Neuron (in vitro differentiated cells): ENCODE data around the gene FZD4.

ENCODE experiments used
- H2AFZ ChIP-seq: one replicate; pipeline ENCODE4 v1.6.1; 2013; ENCODE audit warnings: low read depth, mild to moderate bottlenecking, inconsistent platforms, low read length, moderate library complexity
- H3K27me3 ChIP-seq: one replicate; pipeline ENCODE4 v1.6.1; 2013; ENCODE audit warnings: low read length; ENCODE audit not compliant: insufficient read depth
- H3K36me3 ChIP-seq: one replicate; pipeline ENCODE4 v1.6.1; 2013; ENCODE audit warnings: low read length; ENCODE audit not compliant: insufficient read depth
- H3K4me1 ChIP-seq: one replicate; pipeline ENCODE4 v1.6.1; 2013; ENCODE audit warnings: low read length; ENCODE audit not compliant: insufficient read depth
- H3K4me3 ChIP-seq: 2 replicates; pipeline ENCODE4 v1.5.1; 2013; ENCODE audit warnings: mild to moderate bottlenecking, low read length, moderate library complexity
- H3K9me3 ChIP-seq: one replicate; pipeline ENCODE4 v1.6.1; 2013; ENCODE audit warnings: low read length

FZD4 gene

GRCh38 chr11:86904001-86904400 lies 51.2 kb downstream of the FZD4 start:
- H3K36me3 ChIP-seq = no peaks in the 10 kb centered on the region
- no peaks in the 10 kb centered on the region for H3K4me1 ChIP-seq
- no peaks in the 10 kb centered on the region for H3K9me3 ChIP-seq
- H3K27me3 ChIP-seq = no peaks in the 10 kb centered on the region
- H2AFZ ChIP-seq = no peak overlapping the region
- no peak overlapping the region for H3K4me3 ChIP-seq

GRCh38 chr11:86902345-86902744 lies 52.9 kb downstream of the FZD4 start:
- Histone ChIP-seq H3K27me3 (no peaks in the 10 kb centered on the region), H3K9me3 (no peaks in the 10 kb centered on the region), H3K4me1 (no peaks in the 10 kb centered on the region), H2AFZ (no peak overlapping the region), H3K36me3 (no peaks in the 10 kb centered on the region), H3K4me3 (no peak overlapping the region)

- Histone ChIP-seq H3K27me3 (no peaks in the 10 kb centered on the region), H3K4me1 (no peaks in the 10 kb centered on the region), H3K36me3 (no peaks in the 10 kb centered on the region), H2AFZ (no peak overlapping the region), H3K4me3 (no peak overlapping the region), H3K9me3 (no peaks in the 10 kb centered on the region)
Measured at GRCh38 chr11:86901599-86901998, 53.6 kb downstream of the FZD4 start.

GRCh38 chr11:86900162-86900561 lies 55.0 kb downstream of the FZD4 start:
- H3K36me3 ChIP-seq = no peaks in the 10 kb centered on the region
- no peaks in the 10 kb centered on the region for H3K9me3 ChIP-seq
- H3K4me1 ChIP-seq = no peaks in the 10 kb centered on the region
- H3K4me3 ChIP-seq = no peak overlapping the region
- H2AFZ ChIP-seq = no peak overlapping the region
- no peaks in the 10 kb centered on the region for H3K27me3 ChIP-seq

- H3K27me3 ChIP-seq = no peaks in the 10 kb centered on the region
- H2AFZ ChIP-seq = no peak overlapping the region
- no peaks in the 10 kb centered on the region for H3K36me3 ChIP-seq
- no peaks in the 10 kb centered on the region for H3K4me1 ChIP-seq
- no peaks in the 10 kb centered on the region for H3K9me3 ChIP-seq
- no peak overlapping the region for H3K4me3 ChIP-seq
Measured at GRCh38 chr11:86898689-86899088, 56.5 kb downstream of the FZD4 start.

GRCh38 chr11:86896441-86896841 lies 58.8 kb downstream of the FZD4 start:
- peaks cover 4% of the 10 kb centered on the region for H3K36me3 ChIP-seq

More at GRCh38 chr11:86896441-86896841, 58.8 kb downstream of the FZD4 start:
- Histone ChIP-seq H3K27me3 (no peaks in the 10 kb centered on the region), H3K4me1 (no peaks in the 10 kb centered on the region), H3K9me3 (no peaks in the 10 kb centered on the region), H3K4me3 (no peak overlapping the region), H2AFZ (no peak overlapping the region)
